ENCODE data around the gene VSX2. TPM values are rescaled to one million over a fixed set of nuclear protein-coding genes. Genes with fewer than 3 reads are reported as not detected.
"Not testable (repeated sequence)": the region's sequence is repeated elsewhere in the genome, so short reads cannot be mapped to it uniquely, and the experiment has no call there.

Gene VSX2
- total and polyA plus RNA-seq, 8 donors: not detected

- FAIRE-seq (no peak), DNase-seq (no peak), ATAC-seq (no peak)
- H3K9me3 ChIP-seq: no peaks in the 10 kb centered on the region
- H3K27me3 ChIP-seq: no peaks in the 10 kb centered on the region
- WGBS, 2 donors: 87 to 90% methylated on average over 9 of the region's 9 CpGs
- H3K27ac ChIP-seq: no peak overlapping the region
- H3K4me3 ChIP-seq: no peak overlapping the region
- H3K4me1 ChIP-seq: no peaks in the 10 kb centered on the region
- no peak for TF ChIP-seq CTCF (IDR thresholded peaks at IDR 0.05)
- intact Hi-C loops (cut with DNase I): no loop called here
- no peaks in the 10 kb centered on the region for H3K36me3 ChIP-seq
Observed at GRCh38 chr14:74262076-74262475, 22.8 kb downstream of the VSX2 start.

GRCh38 chr14:74263181-74263580 lies 23.9 kb downstream of the VSX2 start:
- Histone ChIP-seq H3K4me1 (no peaks in the 10 kb centered on the region), H3K4me3 (no peak overlapping the region), H3K27ac (no peak overlapping the region), H3K9me3 (no peaks in the 10 kb centered on the region), H3K36me3 (no peaks in the 10 kb centered on the region), H3K27me3 (no peaks in the 10 kb centered on the region)
- FAIRE-seq: no peak
- WGBS, 2 donors: 69 to 75% methylated on average over 9 of the region's 9 CpGs
- TF ChIP-seq CTCF (IDR thresholded peaks at IDR 0.05): no peak
- DNase-seq: no peak
- intact Hi-C loops (cut with DNase I): no loop called here
- no peak for ATAC-seq

GRCh38 chr14:74263921-74264320 lies 24.7 kb downstream of the VSX2 start:
- Histone ChIP-seq H3K36me3 (no peaks in the 10 kb centered on the region), H3K27ac (no peak overlapping the region), H3K4me3 (no peak overlapping the region), H3K9me3 (no peaks in the 10 kb centered on the region), H3K27me3 (no peaks in the 10 kb centered on the region), H3K4me1 (no peaks in the 10 kb centered on the region)
- WGBS, 2 donors: 56 to 67% methylated on average over 5 of the region's 5 CpGs
- intact Hi-C loops (cut with DNase I): no loop called here
- FAIRE-seq (no peak), DNase-seq (no peak), ATAC-seq (no peak)
- TF ChIP-seq CTCF (IDR thresholded peaks at IDR 0.05): no peak

- Histone ChIP-seq H3K27me3 (no peaks in the 10 kb centered on the region), H3K36me3 (no peaks in the 10 kb centered on the region), H3K27ac (no peak overlapping the region), H3K4me3 (no peak overlapping the region), H3K4me1 (no peaks in the 10 kb centered on the region), H3K9me3 (no peaks in the 10 kb centered on the region)
- intact Hi-C loops (cut with DNase I): no loop called here
- DNase-seq: no peak
- no peak for ATAC-seq
- WGBS, 2 donors: 59 to 61% methylated on average over 13 of the region's 13 CpGs
- no peak for TF ChIP-seq CTCF (IDR thresholded peaks at IDR 0.05)
- no peak for FAIRE-seq
Observed at GRCh38 chr14:74265301-74265965, 26.2 kb downstream of the VSX2 start.

- TF ChIP-seq CTCF (IDR thresholded peaks at IDR 0.05): no peak
- DNase-seq: no peak
- intact Hi-C loops (cut with DNase I): no loop called here
- Histone ChIP-seq H3K9me3 (no peaks in the 10 kb centered on the region), H3K36me3 (no peaks in the 10 kb centered on the region), H3K4me1 (no peaks in the 10 kb centered on the region), H3K4me3 (no peak overlapping the region), H3K27me3 (no peaks in the 10 kb centered on the region), H3K27ac (no peak overlapping the region)
- 52 to 55% methylated on average over 3 of the region's 3 CpGs for WGBS, 2 donors
- FAIRE-seq: no peak
- no peak for ATAC-seq
Observed at GRCh38 chr14:74267588-74267987, 28.3 kb downstream of the VSX2 start.

- intact Hi-C loops (cut with DNase I); H3K4me3 ChIP-seq; DNase-seq; H3K27ac ChIP-seq; H3K36me3 ChIP-seq; H3K4me1 ChIP-seq; FAIRE-seq; H3K27me3 ChIP-seq; ATAC-seq; H3K9me3 ChIP-seq: not testable (repeated sequence)
- 60 to 66% methylated on average over 14 of the region's 14 CpGs for WGBS, 2 donors
Observed at GRCh38 chr14:74270382-74271177, 31.3 kb downstream of the VSX2 start.

Data from pancreas (tissue), 10 donors.